CD4-positive, CD25-positive, alpha-beta regulatory T cell (primary cell): ENCODE measurements around the gene KRTAP5-3. TPM values are rescaled to one million over a fixed set of nuclear protein-coding genes. Genes with fewer than 3 reads are reported as not detected.

Source experiments
- ATAC-seq, 2 donors: fragments of 150-1000 bp; cut with Tn5 transposase; one replicate each; pipeline ENCODE4 v1.10.0; 2021; ENCODE audit warnings: low read depth in 2 of 2, moderate number of reproducible peaks in 2 of 2, moderate library complexity in 1 of 2
- DNase-seq, 3 donors: peaks; one replicate each; pipeline versions ENCODE4 v3.0.0 to v3.0.0-alpha.2; 2012 to 2022; ENCODE audit warnings: mixed read lengths in 1 of 3
- H3K27ac ChIP-seq: one replicate; pipeline ENCODE4 v1.7.0; 2013; ENCODE audit warnings: mild to moderate bottlenecking, low read length; ENCODE audit not compliant: insufficient read depth, poor library complexity, severe bottlenecking
- H3K27me3 ChIP-seq: one replicate; pipeline ENCODE4 v1.7.0; 2013; ENCODE audit warnings: low read length; ENCODE audit not compliant: control insufficient read depth, insufficient read depth
- H3K36me3 ChIP-seq: one replicate; pipeline ENCODE4 v1.7.0; 2013; ENCODE audit warnings: mild to moderate bottlenecking, low read length, moderate library complexity; ENCODE audit not compliant: control insufficient read depth, insufficient read depth
- H3K4me1 ChIP-seq: 2 replicates; pipeline ENCODE4 v1.7.0; 2013; ENCODE audit warnings: mild to moderate bottlenecking, low read length; ENCODE audit not compliant: insufficient read depth, control insufficient read depth, poor library complexity, severe bottlenecking
- H3K4me3 ChIP-seq: one replicate; pipeline ENCODE4 v1.7.0; 2013; ENCODE audit warnings: low read depth, mild to moderate bottlenecking, low read length, moderate library complexity
- H3K9me3 ChIP-seq, 2 experiments: 1 replicate in 1 of 2; 2 replicates in 1 of 2; pipeline ENCODE4 v1.7.0; 2013; ENCODE audit warnings: low read length in 2 of 2, mild to moderate bottlenecking in 1 of 2, moderate library complexity in 1 of 2; ENCODE audit not compliant: control insufficient read depth in 2 of 2
- H3K27ac Mint-ChIP-seq, 3 donors: one replicate each; pipeline ENCODE4 v1.8.0; 2020 to 2022; ENCODE audit warnings: mild to moderate bottlenecking in 3 of 3, mixed read lengths in 3 of 3, moderate library complexity in 2 of 3
- H3K27me3 Mint-ChIP-seq: one replicate; pipeline ENCODE4 v1.8.0; 2022; ENCODE audit warnings: mild to moderate bottlenecking, mixed read lengths
- H3K36me3 Mint-ChIP-seq: one replicate; pipeline ENCODE4 v1.8.0; 2020; ENCODE audit warnings: mixed read lengths
- H3K4me1 Mint-ChIP-seq, 4 donors: one replicate each; pipeline ENCODE4 v1.8.0; 2020 to 2022; ENCODE audit warnings: mixed read lengths in 4 of 4, mild to moderate bottlenecking in 1 of 4
- H3K4me3 Mint-ChIP-seq, 4 donors: one replicate each; pipeline ENCODE4 v1.8.0; 2020 to 2022; ENCODE audit warnings: mild to moderate bottlenecking in 4 of 4, mixed read lengths in 4 of 4, moderate library complexity in 3 of 4
- H3K9me3 Mint-ChIP-seq, 7 donors: one replicate each; pipeline ENCODE4 v1.8.0; 2020 to 2022; ENCODE audit warnings: mixed read lengths in 7 of 7, mild to moderate bottlenecking in 3 of 7, moderate library complexity in 2 of 7
- polyA plus RNA-seq, 4 donors: library from polyadenylated mRNA; unstranded; fragments of 300-500 nt; fragmentation: Illumina TruSeq; gene quantifications; one replicate each; pipeline ENCODE4 v1.2.3, GENCODE V29; 2021
- total RNA-seq: library from RNA; stranded (reverse); gene quantifications from one replicate; pipeline ENCODE4 v1.2.3, GENCODE V29; 2022

KRTAP5-3 gene
- total and polyA plus RNA-seq, 5 donors from 2014 or later, result not detected

DNA sequence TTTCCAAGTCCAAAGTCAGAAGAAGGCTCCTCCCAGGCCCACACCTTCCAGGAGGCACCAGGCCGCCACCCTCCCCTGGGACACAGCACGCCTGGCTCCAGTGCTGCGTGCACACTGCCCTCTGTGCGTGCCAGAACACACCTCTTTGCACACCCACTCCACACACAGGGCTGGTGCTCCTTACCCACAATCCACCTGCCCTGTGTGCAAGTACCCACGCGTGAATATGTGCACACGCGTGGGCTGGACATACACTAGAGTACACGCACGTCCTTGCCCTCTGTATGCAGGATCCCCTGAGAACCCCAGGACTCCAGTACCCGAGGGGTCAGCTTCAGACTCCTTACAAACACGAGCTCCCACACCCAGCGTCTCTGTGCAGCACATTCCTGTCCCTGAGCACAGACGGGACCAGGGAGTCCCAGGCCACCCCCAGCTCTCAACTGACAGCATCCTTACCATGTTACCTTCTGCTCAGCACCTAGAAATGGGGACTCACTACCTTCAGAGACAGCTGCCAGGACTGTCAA is 38.9 kb downstream of the KRTAP5-3 start:
- Mint-ChIP-seq H3K27me3 (peaks cover 26% of the 10 kb centered on the region), H3K4me3 (peak overlapping the region; percentile 34 to 83 (median 66)), H3K4me1 (peaks cover 0 to 30% (median 3%) of the 10 kb centered on the region in 4 donors), H3K9me3 (no peaks in the 10 kb centered on the region), H3K27ac (peak overlapping the region in 1 of 3 donors; percentile 71), H3K36me3 (no peaks in the 10 kb centered on the region)
- peaks cover 3% of the 10 kb centered on the region for H3K27me3 ChIP-seq
- H3K27ac ChIP-seq, result no peak overlapping the region
- H3K36me3 ChIP-seq, result no peaks in the 10 kb centered on the region
- H3K9me3 ChIP-seq, result no peaks in the 10 kb centered on the region
- H3K4me1 ChIP-seq, result peaks cover 34% of the 10 kb centered on the region
- no peak for DNase-seq
- H3K4me3 ChIP-seq, result no peak overlapping the region
- ATAC-seq, result no peak

DNA sequence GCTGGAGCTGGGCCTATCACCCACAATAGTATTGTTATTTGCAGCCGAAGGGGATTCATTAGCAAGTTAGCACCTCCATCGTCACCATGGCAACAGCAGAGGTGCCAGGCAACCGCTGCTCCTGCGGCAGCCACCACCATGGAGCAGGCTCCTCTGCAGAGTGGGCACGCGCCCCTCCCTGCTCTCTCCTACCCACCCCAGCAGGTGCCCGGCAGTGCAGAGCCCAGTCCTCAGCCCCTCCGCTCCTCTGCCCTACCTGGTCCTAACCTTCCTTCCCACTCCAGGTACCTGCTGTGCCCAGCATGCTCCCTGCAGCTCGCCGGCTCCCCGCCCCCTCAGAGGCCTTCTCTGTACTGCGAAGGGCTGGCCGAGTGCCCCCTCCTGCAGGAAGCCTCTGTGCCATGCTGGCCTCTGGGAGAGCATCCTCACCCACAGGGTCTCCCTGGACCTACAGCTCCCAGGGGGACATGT is 39.8 kb downstream of the KRTAP5-3 start:
- Histone ChIP-seq H3K36me3 (no peaks in the 10 kb centered on the region), H3K4me3 (no peak overlapping the region), H3K4me1 (peaks cover 26% of the 10 kb centered on the region), H3K9me3 (no peaks in the 10 kb centered on the region), H3K27ac (no peak overlapping the region), H3K27me3 (peaks cover 3% of the 10 kb centered on the region)
- Mint-ChIP-seq H3K9me3 (no peaks in the 10 kb centered on the region), H3K4me3 (peak overlapping the region in 2 of 4 donors; percentile 43 to 75), H3K27me3 (peaks cover 19% of the 10 kb centered on the region), H3K27ac (peak overlapping the region in 1 of 3 donors; percentile 9), H3K4me1 (peaks cover 0 to 24% (median 3%) of the 10 kb centered on the region in 4 donors), H3K36me3 (no peaks in the 10 kb centered on the region)
- ATAC-seq (no peak), DNase-seq (no peak)

DNA sequence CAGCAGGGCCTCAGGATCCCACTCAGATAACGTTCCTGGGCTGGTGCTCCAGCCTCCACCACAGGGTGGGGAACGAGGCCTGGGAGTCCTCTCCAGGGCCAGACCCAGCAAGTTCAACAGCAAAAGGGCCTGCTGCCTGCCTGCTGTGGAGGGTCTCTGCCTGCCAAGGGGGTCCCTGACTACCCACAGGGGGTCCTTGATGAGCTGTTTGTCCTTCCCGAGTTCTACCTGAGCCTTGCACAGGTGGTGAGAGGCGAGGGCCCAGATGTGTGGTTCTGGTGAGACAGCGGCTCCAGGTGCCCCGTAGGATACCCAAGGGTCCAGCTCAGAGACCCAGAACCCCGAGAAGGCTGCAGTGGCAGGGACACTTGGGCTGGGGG is 40.6 kb downstream of the KRTAP5-3 start:
- Mint-ChIP-seq H3K4me3 (no peak overlapping the region), H3K4me1 (peaks cover 0 to 23% (median 3%) of the 10 kb centered on the region in 4 donors), H3K36me3 (no peaks in the 10 kb centered on the region), H3K9me3 (no peaks in the 10 kb centered on the region), H3K27me3 (peaks cover 19% of the 10 kb centered on the region), H3K27ac (no peak overlapping the region)
- H3K4me1 ChIP-seq, result peaks cover 18% of the 10 kb centered on the region
- no peaks in the 10 kb centered on the region for H3K9me3 ChIP-seq
- H3K27me3 ChIP-seq, result peaks cover 3% of the 10 kb centered on the region
- no peak for ATAC-seq
- H3K4me3 ChIP-seq, result no peak overlapping the region
- no peak for DNase-seq
- no peak overlapping the region for H3K27ac ChIP-seq
- H3K36me3 ChIP-seq, result no peaks in the 10 kb centered on the region

DNA sequence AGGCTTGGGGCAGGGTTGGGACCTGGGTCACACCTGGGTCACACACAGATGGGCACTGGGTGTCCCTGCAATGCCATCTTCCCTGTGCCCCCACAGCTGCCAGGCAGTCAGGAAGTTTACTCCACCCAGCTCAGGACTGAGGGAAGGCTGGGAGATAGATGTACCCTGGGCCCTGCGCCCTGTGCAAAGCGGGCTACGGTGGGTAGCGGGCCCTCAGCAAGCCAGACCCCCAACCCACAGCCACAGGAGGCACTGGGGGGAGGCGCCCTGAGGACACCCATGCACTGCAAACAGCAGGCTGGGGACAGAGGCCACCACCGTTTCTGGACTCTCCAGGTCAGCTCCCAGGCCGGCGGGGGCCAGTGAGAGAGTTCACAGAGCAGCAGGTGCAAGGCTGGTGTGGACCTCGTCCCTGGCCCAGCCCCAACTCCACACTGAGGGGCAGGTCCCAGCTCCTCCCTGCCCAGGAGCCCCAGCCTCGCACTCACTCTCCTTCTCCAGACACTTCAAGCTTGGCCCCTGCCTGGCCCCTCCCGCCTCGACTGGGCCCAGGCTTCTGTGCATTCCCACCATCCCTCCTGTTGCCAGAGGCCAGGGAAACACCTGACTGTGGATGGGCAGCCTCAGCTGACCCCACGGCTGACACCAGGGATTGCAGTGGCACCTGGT is 41.1 kb downstream of the KRTAP5-3 start:
- Histone ChIP-seq H3K4me3 (no peak overlapping the region), H3K27ac (no peak overlapping the region), H3K4me1 (peaks cover 15% of the 10 kb centered on the region), H3K9me3 (no peaks in the 10 kb centered on the region), H3K27me3 (peaks cover 3% of the 10 kb centered on the region), H3K36me3 (no peaks in the 10 kb centered on the region)
- H3K27me3 Mint-ChIP-seq, result peaks cover 19% of the 10 kb centered on the region
- H3K27ac Mint-ChIP-seq, result no peak overlapping the region
- DNase-seq, result no peak
- no peaks in the 10 kb centered on the region for H3K9me3 Mint-ChIP-seq
- peaks cover 0 to 23% (median 3%) of the 10 kb centered on the region in 4 donors for H3K4me1 Mint-ChIP-seq
- H3K36me3 Mint-ChIP-seq, result peaks cover 4% of the 10 kb centered on the region
- peak overlapping the region in 1 of 4 donors; percentile 32 for H3K4me3 Mint-ChIP-seq
- no peak for ATAC-seq

DNA sequence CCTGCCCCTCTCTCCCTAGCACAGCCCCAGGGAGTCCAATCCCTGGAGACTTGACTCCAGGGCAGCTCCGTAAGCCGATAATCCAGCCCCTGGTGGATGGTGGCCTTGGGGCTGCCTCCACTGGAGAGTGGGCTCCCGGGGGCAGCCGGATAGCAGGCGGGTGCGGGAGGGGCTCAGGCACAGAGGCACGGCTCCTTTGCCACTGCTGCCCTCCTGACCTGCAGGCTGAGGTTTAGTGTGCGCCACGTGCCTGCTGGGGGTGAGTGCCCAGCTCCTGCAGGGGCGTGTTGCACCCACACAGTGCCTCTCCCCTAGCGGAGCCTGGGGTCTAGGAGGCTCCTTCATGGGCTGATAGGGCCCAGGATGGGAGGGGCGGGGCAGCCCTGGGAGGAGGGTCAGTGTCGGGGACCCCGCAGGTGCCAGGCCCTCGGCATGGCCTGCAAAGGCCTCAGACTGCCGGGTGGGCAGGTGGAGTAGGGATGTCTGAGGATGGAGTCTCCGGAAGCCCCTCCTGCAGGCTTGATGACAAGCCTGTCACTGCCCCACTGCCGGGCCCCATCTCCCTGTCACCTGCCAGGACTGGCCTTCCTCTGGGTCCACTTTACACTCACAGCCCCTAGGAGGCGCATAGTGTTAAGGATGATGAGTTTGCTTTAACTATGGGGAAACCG is 41.7 kb downstream of the KRTAP5-3 start:
- Histone ChIP-seq H3K4me3 (no peak overlapping the region), H3K27ac (no peak overlapping the region), H3K9me3 (no peaks in the 10 kb centered on the region), H3K4me1 (peaks cover 15% of the 10 kb centered on the region), H3K36me3 (no peaks in the 10 kb centered on the region), H3K27me3 (peaks cover 3% of the 10 kb centered on the region)
- DNase-seq (no peak), ATAC-seq (no peak)
- H3K36me3 Mint-ChIP-seq, result peaks cover 4% of the 10 kb centered on the region
- H3K4me1 Mint-ChIP-seq, result peaks cover 0 to 23% (median 3%) of the 10 kb centered on the region in 4 donors
- peaks cover 19% of the 10 kb centered on the region for H3K27me3 Mint-ChIP-seq
- no peaks in the 10 kb centered on the region for H3K9me3 Mint-ChIP-seq
- H3K4me3 Mint-ChIP-seq, result peak overlapping the region in 1 of 4 donors; percentile 58
- H3K27ac Mint-ChIP-seq, result no peak overlapping the region

DNA sequence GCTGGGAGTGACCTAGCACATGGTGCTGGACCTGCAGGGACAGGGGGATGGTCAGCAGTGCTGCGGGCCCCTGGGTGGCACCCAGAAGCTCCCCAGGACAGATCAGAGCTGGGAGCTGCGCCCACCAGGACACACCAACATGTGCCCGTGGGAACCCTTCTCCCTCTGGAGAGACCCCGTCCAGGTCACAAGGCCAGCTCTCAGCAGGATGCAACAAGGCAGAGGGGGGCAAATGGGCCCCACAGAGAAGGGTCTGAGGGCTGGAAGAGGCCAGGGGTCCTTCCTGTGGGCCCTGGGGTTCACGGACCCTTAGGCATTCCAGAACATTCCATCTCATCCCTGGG is 42.4 kb downstream of the KRTAP5-3 start:
- H3K4me1 ChIP-seq, result peaks cover 8% of the 10 kb centered on the region
- peak overlapping the region in 1 of 4 donors; percentile 15 for H3K4me3 Mint-ChIP-seq
- H3K4me3 ChIP-seq, result no peak overlapping the region
- peaks cover 3% of the 10 kb centered on the region for H3K27me3 ChIP-seq
- no peaks in the 10 kb centered on the region for H3K9me3 Mint-ChIP-seq
- no peak overlapping the region for H3K27ac Mint-ChIP-seq
- H3K9me3 ChIP-seq, result no peaks in the 10 kb centered on the region
- ATAC-seq (no peak), DNase-seq (no peak)
- H3K36me3 ChIP-seq, result no peaks in the 10 kb centered on the region
- H3K27me3 Mint-ChIP-seq, result peaks cover 19% of the 10 kb centered on the region
- no peak overlapping the region for H3K27ac ChIP-seq
- peaks cover 4% of the 10 kb centered on the region for H3K36me3 Mint-ChIP-seq
- H3K4me1 Mint-ChIP-seq, result peaks cover 0 to 22% (median 3%) of the 10 kb centered on the region in 4 donors

DNA sequence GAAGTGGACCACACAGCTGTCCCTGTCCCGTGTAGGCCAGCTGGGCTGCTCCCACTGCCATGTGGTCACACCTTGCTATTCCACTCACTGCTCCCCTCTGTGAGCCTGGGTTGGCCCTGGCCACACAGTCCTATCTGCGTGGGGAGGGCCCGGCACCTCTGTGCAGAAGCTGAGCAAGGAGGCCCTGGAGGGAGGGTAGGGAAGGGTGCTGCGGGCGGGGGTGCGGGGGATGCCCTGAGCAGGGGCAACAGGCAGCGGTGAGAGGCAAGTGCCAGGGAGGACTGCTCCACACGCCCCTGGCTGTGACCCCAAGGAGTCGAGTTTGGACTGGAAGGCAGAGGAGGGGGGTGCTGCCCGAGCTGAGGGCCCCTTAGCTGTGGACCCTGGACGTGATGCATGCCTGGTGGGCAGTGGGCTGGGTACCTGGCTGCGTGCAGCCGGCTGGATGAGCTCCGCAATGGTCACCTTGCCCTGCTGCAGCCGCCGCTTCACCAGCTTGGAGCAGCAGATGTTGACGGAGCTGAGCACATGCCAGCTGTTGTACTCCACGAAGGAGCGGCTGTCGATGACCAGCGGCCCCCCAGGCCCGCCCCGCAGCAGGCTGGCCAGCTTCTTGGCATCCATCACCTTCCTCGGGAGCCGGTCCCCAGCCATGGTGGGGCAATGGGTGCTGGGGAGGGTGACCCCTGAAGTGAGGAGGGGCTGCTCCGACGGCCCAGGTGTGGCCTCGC is 42.9 kb downstream of the KRTAP5-3 start:
- H3K36me3 ChIP-seq, result no peaks in the 10 kb centered on the region
- no peak overlapping the region for H3K27ac ChIP-seq
- peaks cover 3% of the 10 kb centered on the region for H3K4me1 ChIP-seq
- H3K4me3 ChIP-seq, result no peak overlapping the region
- ATAC-seq (no peak), DNase-seq (no peak)
- H3K27me3 ChIP-seq, result peaks cover under 1% of the 10 kb centered on the region
- H3K4me1 Mint-ChIP-seq, result peaks cover 0 to 18% (median 3%) of the 10 kb centered on the region in 4 donors
- peak overlapping the region in 1 of 3 donors; percentile 69 for H3K27ac Mint-ChIP-seq
- H3K9me3 Mint-ChIP-seq, result no peaks in the 10 kb centered on the region
- H3K36me3 Mint-ChIP-seq, result peaks cover 4% of the 10 kb centered on the region
- peaks cover 15% of the 10 kb centered on the region for H3K27me3 Mint-ChIP-seq
- no peak overlapping the region for H3K4me3 Mint-ChIP-seq
- no peaks in the 10 kb centered on the region for H3K9me3 ChIP-seq
